GM23338 (cell line): ENCODE data around the gene NKAIN2.

ENCODE experiments used
- CREB1 ChIP-seq: fragments of 250-450 bp; sonication (Bioruptor Pico); IDR thresholded peaks from 2 replicates; pipeline ENCODE4 v1.5.0; 2020; ENCODE audit warnings: low read depth, mild to moderate bottlenecking, moderate library complexity
- CTCF ChIP-seq, 2 experiments: fragments of 200-600 bp in 1 of 2; sonication (generic) in 1 of 2; conservative IDR thresholded peaks; 2 replicates each; pipeline versions ENCODE4 v1.5.1 to v1.6.1; 2016 to 2017; ENCODE audit warnings: antibody characterized with exemption in 2 of 2, low read depth in 2 of 2, mild to moderate bottlenecking in 2 of 2, moderate library complexity in 1 of 2
- EZH2 ChIP-seq: fragments of 200-600 bp; sonication (generic); IDR thresholded peaks from one replicate; pipeline ENCODE4 v1.8.0; 2017; ENCODE audit warnings: antibody characterized with exemption, mild to moderate bottlenecking, low read depth; ENCODE audit not compliant: unreplicated experiment
- EZH2phosphoT487 ChIP-seq: fragments of 200-600 bp; sonication (generic); IDR thresholded peaks from one replicate; pipeline ENCODE4 v1.8.1; 2018; ENCODE audit warnings: antibody characterized with exemption; ENCODE audit not compliant: unreplicated experiment
- JUNB ChIP-seq: IDR thresholded peaks from one replicate; pipeline ENCODE4 v1.6.1; 2016; ENCODE audit warnings: antibody characterized with exemption; ENCODE audit not compliant: unreplicated experiment
- NANOG ChIP-seq: IDR thresholded peaks from 2 replicates; pipeline ENCODE4 v1.6.1; 2016; ENCODE audit warnings: antibody characterized with exemption, borderline replicate concordance
- POLR2AphosphoS5 ChIP-seq: IDR thresholded peaks from 2 replicates; pipeline ENCODE4 v1.6.1; 2016; ENCODE audit warnings: antibody characterized with exemption, low read depth
- STAT1 ChIP-seq: IDR thresholded peaks from one replicate; pipeline ENCODE4 v1.6.1; 2016; ENCODE audit warnings: antibody characterized with exemption; ENCODE audit not compliant: unreplicated experiment
- ZNF331 ChIP-seq: fragments of 250-450 bp; sonication (Bioruptor Pico); IDR thresholded peaks from 2 replicates; pipeline ENCODE4 v1.5.0; 2020; ENCODE audit warnings: low read depth, mild to moderate bottlenecking, moderate library complexity
- ZNF462 ChIP-seq: fragments of 250-450 bp; sonication (Bioruptor Pico); IDR thresholded peaks from 2 replicates; pipeline ENCODE4 v1.5.0; 2020; ENCODE audit warnings: mild to moderate bottlenecking, moderate library complexity
- TF ChIP-seq, protein P1 (sequence below): IDR thresholded peaks from one replicate; pipeline ENCODE4 v1.6.1; 2018; ENCODE audit warnings: antibody characterized with exemption; ENCODE audit not compliant: unreplicated experiment
- TF ChIP-seq, protein P2 (sequence below): IDR thresholded peaks from 2 replicates; pipeline ENCODE4 v1.6.1; 2016; ENCODE audit warnings: antibody characterized with exemption

- TF ChIP-seq POLR2AphosphoS5 (no peak), CTCF (conservative IDR thresholded peaks at IDR 0.05; ENCODE audit: low read depth in 2 of 2) (no peak), NANOG (no peak), EZH2 (no peak), CREB1 (no peak), EZH2phosphoT487 (no peak), STAT1 (no peak), JUNB (no peak), ZNF331 (no peak), ZNF462 (CRISPR knock-in tag) (no peak)
- TF ChIP-seq, protein P1, sequence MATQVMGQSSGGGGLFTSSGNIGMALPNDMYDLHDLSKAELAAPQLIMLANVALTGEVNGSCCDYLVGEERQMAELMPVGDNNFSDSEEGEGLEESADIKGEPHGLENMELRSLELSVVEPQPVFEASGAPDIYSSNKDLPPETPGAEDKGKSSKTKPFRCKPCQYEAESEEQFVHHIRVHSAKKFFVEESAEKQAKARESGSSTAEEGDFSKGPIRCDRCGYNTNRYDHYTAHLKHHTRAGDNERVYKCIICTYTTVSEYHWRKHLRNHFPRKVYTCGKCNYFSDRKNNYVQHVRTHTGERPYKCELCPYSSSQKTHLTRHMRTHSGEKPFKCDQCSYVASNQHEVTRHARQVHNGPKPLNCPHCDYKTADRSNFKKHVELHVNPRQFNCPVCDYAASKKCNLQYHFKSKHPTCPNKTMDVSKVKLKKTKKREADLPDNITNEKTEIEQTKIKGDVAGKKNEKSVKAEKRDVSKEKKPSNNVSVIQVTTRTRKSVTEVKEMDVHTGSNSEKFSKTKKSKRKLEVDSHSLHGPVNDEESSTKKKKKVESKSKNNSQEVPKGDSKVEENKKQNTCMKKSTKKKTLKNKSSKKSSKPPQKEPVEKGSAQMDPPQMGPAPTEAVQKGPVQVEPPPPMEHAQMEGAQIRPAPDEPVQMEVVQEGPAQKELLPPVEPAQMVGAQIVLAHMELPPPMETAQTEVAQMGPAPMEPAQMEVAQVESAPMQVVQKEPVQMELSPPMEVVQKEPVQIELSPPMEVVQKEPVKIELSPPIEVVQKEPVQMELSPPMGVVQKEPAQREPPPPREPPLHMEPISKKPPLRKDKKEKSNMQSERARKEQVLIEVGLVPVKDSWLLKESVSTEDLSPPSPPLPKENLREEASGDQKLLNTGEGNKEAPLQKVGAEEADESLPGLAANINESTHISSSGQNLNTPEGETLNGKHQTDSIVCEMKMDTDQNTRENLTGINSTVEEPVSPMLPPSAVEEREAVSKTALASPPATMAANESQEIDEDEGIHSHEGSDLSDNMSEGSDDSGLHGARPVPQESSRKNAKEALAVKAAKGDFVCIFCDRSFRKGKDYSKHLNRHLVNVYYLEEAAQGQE = no peak
- TF ChIP-seq, protein P2, sequence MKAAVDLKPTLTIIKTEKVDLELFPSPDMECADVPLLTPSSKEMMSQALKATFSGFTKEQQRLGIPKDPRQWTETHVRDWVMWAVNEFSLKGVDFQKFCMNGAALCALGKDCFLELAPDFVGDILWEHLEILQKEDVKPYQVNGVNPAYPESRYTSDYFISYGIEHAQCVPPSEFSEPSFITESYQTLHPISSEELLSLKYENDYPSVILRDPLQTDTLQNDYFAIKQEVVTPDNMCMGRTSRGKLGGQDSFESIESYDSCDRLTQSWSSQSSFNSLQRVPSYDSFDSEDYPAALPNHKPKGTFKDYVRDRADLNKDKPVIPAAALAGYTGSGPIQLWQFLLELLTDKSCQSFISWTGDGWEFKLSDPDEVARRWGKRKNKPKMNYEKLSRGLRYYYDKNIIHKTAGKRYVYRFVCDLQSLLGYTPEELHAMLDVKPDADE = no peak
Measured at GRCh38 chr6:124356276-124356810, 552.7 kb downstream of the NKAIN2 start.
